Small intestine (tissue), 16 donors: Measurements from ENCODE around the gene NUP98. TPM values are rescaled to one million over a fixed set of nuclear protein-coding genes. Genes with fewer than 3 reads are reported as not detected.

Experiments
- DNase-seq, 2 donors: peaks; one replicate each; pipeline versions ENCODE4 v3.0.0 to v3.0.0-alpha.2; 2013
- FAIRE-seq: peaks from 2 replicates; lab custom pipeline; 2012; peaks lifted over from hg19 to GRCh38; lab: Jason Lieb, UNC
- H3K27ac ChIP-seq, 3 donors: one replicate each; pipeline ENCODE4 v1.5.1; 2013; ENCODE audit warnings: low read length in 2 of 3, mild to moderate bottlenecking in 2 of 3, control low read depth in 1 of 3, inconsistent platforms in 1 of 3, low read depth in 1 of 3, moderate library complexity in 1 of 3
- H3K27me3 ChIP-seq, 3 donors: one replicate each; pipeline ENCODE4 v1.6.1; 2013; ENCODE audit warnings: low read length in 3 of 3, inconsistent platforms in 1 of 3; ENCODE audit not compliant: control insufficient read depth in 3 of 3, insufficient read depth in 3 of 3
- H3K36me3 ChIP-seq, 3 donors: one replicate each; pipeline ENCODE4 v1.6.1; 2013; ENCODE audit warnings: low read length in 3 of 3, inconsistent platforms in 1 of 3, low read depth in 1 of 3, mild to moderate bottlenecking in 1 of 3, moderate library complexity in 1 of 3; ENCODE audit not compliant: control insufficient read depth in 3 of 3, insufficient read depth in 2 of 3
- H3K4me1 ChIP-seq, 3 donors: one replicate each; pipeline ENCODE4 v1.6.1; 2013; ENCODE audit warnings: low read length in 2 of 3, inconsistent platforms in 1 of 3, low read depth in 1 of 3, mild to moderate bottlenecking in 1 of 3, moderate library complexity in 1 of 3; ENCODE audit not compliant: control insufficient read depth in 3 of 3, insufficient read depth in 2 of 3
- H3K4me3 ChIP-seq, 3 donors: one replicate each; pipeline ENCODE4 v1.5.1; 2013; ENCODE audit warnings: low read length in 3 of 3, control low read depth in 1 of 3, inconsistent platforms in 1 of 3, low read depth in 1 of 3, mild to moderate bottlenecking in 1 of 3, moderate library complexity in 1 of 3
- H3K9me3 ChIP-seq, 2 donors: one replicate each; pipeline ENCODE4 v1.6.1; 2013; ENCODE audit warnings: low read depth in 1 of 2, low read length in 1 of 2; ENCODE audit not compliant: control insufficient read depth in 2 of 2, insufficient read depth in 1 of 2
- WGBS, 3 donors: extraction: QIAGEN DNeasy Blood & Tissue Kit; methylation state at CpG; one replicate each; pipeline ENCODE4 v1.1.7; 2013; 5-methylcytosine and 5-hydroxymethylcytosine counted together
- long read RNA-seq, 10 donors: transcript quantifications; one replicate each; lab custom pipeline, GENCODE V29; 2026
- polyA plus RNA-seq, 4 donors: library from polyadenylated mRNA; stranded (reverse) in 3 of 4; unstranded in 1 of 4; fragments of 200-250 nt in 3 of 4; fragments of 120-200 nt in 1 of 4; gene quantifications; one replicate each; pipeline versions ENCODE4 v1.2.1 to v1.2.3, GENCODE V29; 2013
- donor health status: healthy with polysubstance abuse.
- donor health status: control.
- donor health status: control.
- donor health status: Bipolar disorder and iron deficiency.
- donor health status: healthy.

The NUP98 gene
- polyA plus RNA-seq = 10 to 100 TPM; 14.1 to 53.1 (median 24.4) TPM
- long read RNA-seq, donor 1, partial matches to known transcripts = 19 of 22 reads
- long read RNA-seq, donor 1, other reads (novel, unspliced or antisense) = 0 of 22 reads
- long read RNA-seq, donor 2 = 0 reads
- long read RNA-seq, donor 3, partial matches to known transcripts = 5 of 6 reads
- long read RNA-seq, donor 3, other reads (novel, unspliced or antisense) = 0 of 6 reads
- long read RNA-seq, donor 4 = 0 reads
- long read RNA-seq, donor 5 = 0 reads
- long read RNA-seq, donor 6, partial matches to known transcripts = 0 of 1 reads
- long read RNA-seq, donor 6, other reads (novel, unspliced or antisense) = 0 of 1 reads
- long read RNA-seq, donor 7 = 0 reads
- long read RNA-seq, donor 8 = 0 reads
- long read RNA-seq, donor 9 = 0 reads
- long read RNA-seq, donor 10, partial matches to known transcripts = 11 of 12 reads
- long read RNA-seq, donor 10, other reads (novel, unspliced or antisense) = 0 of 12 reads

- FAIRE-seq (no peak), DNase-seq (peak; percentile 100)
- Histone ChIP-seq H3K36me3 (peaks cover 2 to 23% (median 4%) of the 10 kb centered on the region in 3 donors), H3K4me1 (peaks cover 0 to 30% (median 8%) of the 10 kb centered on the region in 3 donors), H3K27me3 (no peaks in the 10 kb centered on the region), H3K27ac (peak within 1 kb of the TSS; percentile 95 to 98 (median 95)), H3K4me3 (peak within 1 kb of the TSS; percentile 72 to 96 (median 83)), H3K9me3 (no peaks in the 10 kb centered on the region)
- WGBS, 3 donors = 0% methylated on average over 70 to 86 of the region's 86 CpGs
These were observed at the start of gene NUP98 for GRCh38 chr11:3797329-3798090. NUP98 (minus strand) TSS chr11:3797554; CDS start chr11:3782117, 15,437 bp downstream.

GRCh38 chr11:3845670-3846069 lies 48.3 kb upstream of the NUP98 start:
- DNase-seq = no peak
- WGBS, 3 donors = 79 to 87% (median 83%) methylated on average over 3 of the region's 3 CpGs
- Histone ChIP-seq H3K27ac (no peak overlapping the region), H3K9me3 (peaks cover 0 to 10% of the 10 kb centered on the region in 2 donors), H3K36me3 (no peaks in the 10 kb centered on the region), H3K4me1 (peaks cover 0 to 3% (median 0%) of the 10 kb centered on the region in 3 donors), H3K27me3 (no peaks in the 10 kb centered on the region), H3K4me3 (no peak overlapping the region)
- no peak for FAIRE-seq

DNA sequence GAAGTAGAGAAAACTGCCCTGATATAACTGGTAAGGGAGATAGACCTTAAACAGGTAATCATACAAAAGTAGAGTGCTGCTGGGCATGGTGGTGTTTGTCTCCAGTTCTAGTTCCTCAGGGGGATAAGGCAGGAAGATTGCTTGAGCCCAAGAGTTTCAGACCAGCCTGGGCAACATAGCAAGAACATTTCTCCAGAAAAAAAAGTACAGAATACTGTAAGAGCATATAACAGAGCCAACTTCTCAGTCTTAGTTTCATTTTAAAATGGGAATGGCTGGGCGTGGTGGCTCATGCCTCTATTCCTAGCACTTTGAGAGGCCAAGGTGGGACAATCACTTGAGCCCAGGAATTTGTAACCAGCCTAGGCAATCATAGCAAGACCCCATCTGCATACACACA lies 47.9 kb upstream of the NUP98 start:
- H3K9me3 ChIP-seq = peaks cover 0 to 10% of the 10 kb centered on the region in 2 donors
- DNase-seq (no peak), FAIRE-seq (no peak)
- H3K27ac ChIP-seq = no peak overlapping the region
- WGBS, 3 donors = 69 to 88% (median 81%) methylated on average over 1 of the region's 1 CpG
- no peaks in the 10 kb centered on the region for H3K36me3 ChIP-seq
- no peaks in the 10 kb centered on the region for H3K27me3 ChIP-seq
- H3K4me3 ChIP-seq = no peak overlapping the region
- peaks cover 0 to 3% (median 0%) of the 10 kb centered on the region in 3 donors for H3K4me1 ChIP-seq

DNA sequence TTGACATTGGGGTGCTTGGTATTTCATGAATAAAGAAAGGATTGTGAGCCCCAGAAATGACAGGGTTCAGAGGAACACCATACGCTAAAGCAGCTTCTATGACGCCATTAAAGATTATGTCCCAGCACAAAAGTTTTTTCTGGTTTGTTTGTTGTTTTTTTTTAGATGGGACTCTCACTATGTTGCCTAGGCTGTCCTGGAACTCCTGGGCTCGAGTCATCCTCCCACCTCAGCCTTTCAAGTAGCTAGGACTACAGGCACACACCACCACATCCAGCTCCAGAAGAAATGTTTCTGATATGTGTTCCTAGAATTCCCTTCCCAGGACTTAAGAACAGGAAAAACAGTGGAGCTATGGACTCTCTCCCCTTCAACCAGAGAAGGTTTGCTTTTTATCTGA lies 46.0 kb upstream of the NUP98 start:
- Histone ChIP-seq H3K4me1 (peaks cover 3 to 7% (median 5%) of the 10 kb centered on the region in 3 donors), H3K27me3 (no peaks in the 10 kb centered on the region), H3K36me3 (no peaks in the 10 kb centered on the region), H3K27ac (no peak overlapping the region), H3K4me3 (no peak overlapping the region), H3K9me3 (peaks cover 0 to 10% of the 10 kb centered on the region in 2 donors)
- DNase-seq (no peak), FAIRE-seq (no peak)
- 89 to 96% (median 91%) methylated on average over 3 of the region's 3 CpGs for WGBS, 3 donors

- peaks cover 13 to 16% (median 16%) of the 10 kb centered on the region in 3 donors for H3K4me1 ChIP-seq
- WGBS, 3 donors = 21 to 33% (median 21%) methylated on average over 30 to 44 of the region's 44 CpGs
- peaks cover 0 to 10% of the 10 kb centered on the region in 2 donors for H3K9me3 ChIP-seq
- peaks cover 0 to 4% (median 0%) of the 10 kb centered on the region in 3 donors for H3K36me3 ChIP-seq
- H3K27me3 ChIP-seq = no peaks in the 10 kb centered on the region
- H3K27ac ChIP-seq = peak overlapping the region; percentile 84 to 98 (median 96)
- FAIRE-seq (no peak), DNase-seq (peak; percentile 86 to 95)
- H3K4me3 ChIP-seq = peak overlapping the region; percentile 76 to 92 (median 82)
These were observed 44.3 kb upstream of the NUP98 start for GRCh38 chr11:3841426-3842350.

DNA sequence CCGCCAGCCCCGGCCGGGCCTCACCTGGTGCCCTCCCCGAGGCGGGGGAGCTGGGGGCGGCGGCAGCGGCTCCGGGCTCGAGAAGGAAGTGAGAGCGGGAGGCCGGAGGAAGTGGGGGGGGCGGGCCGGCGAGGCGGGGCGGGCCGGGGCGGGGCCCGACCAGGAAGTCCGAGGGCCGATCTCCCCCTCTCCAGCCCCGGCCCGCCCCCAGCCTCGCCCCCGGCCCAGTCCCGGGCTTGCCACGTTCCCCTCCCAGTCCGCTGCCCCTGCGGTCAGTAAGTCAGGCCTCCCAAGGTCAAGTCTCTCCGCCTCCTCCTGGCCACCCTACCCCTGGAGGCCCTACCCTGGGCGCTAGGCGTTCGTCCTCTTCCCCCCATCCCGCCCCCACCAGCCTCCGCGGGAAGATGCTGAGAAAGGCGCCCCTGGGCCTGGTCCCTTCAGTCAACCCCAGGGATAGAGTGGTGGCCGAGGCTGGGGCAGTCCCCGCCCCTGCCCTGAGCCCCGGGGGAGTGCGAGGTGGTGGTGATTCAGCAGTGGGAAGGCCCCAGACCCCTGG lies 43.6 kb upstream of the NUP98 start, which contains the start of gene RHOG:
Gene RHOG, minus strand, starts transcription at position 90 of the 556 bp plus-strand sequence. CDS start 12,821 bp downstream, outside the sequence.
- DNase-seq (peak; percentile 82 to 83), FAIRE-seq (no peak)
- H3K27ac ChIP-seq = peak within 1 kb of the TSS; percentile 94 to 98 (median 96)
- H3K27me3 ChIP-seq = no peaks in the 10 kb centered on the region
- H3K4me1 ChIP-seq = peaks cover 13 to 20% (median 16%) of the 10 kb centered on the region in 3 donors
- WGBS, 3 donors = 0% methylated on average over 18 to 39 of the region's 42 CpGs
- peaks cover 0 to 6% (median 0%) of the 10 kb centered on the region in 3 donors for H3K36me3 ChIP-seq
- peaks cover 0 to 10% of the 10 kb centered on the region in 2 donors for H3K9me3 ChIP-seq
- peak within 1 kb of the TSS; percentile 76 to 92 (median 82) for H3K4me3 ChIP-seq

GRCh38 chr11:3840004-3840869 lies 42.9 kb upstream of the NUP98 start:
- FAIRE-seq (no peak), DNase-seq (peak; percentile 21 to 89)

More at GRCh38 chr11:3840004-3840869, 42.9 kb upstream of the NUP98 start:
- Histone ChIP-seq H3K4me3 (peak overlapping the region; percentile 76 to 92 (median 82)), H3K27me3 (no peaks in the 10 kb centered on the region), H3K36me3 (peaks cover 0 to 8% (median 0%) of the 10 kb centered on the region in 3 donors), H3K27ac (peak overlapping the region; percentile 80 to 94 (median 91)), H3K4me1 (peaks cover 19 to 26% (median 23%) of the 10 kb centered on the region in 3 donors), H3K9me3 (peaks cover 0 to 10% of the 10 kb centered on the region in 2 donors)
- WGBS, 3 donors = 2 to 3% (median 2%) methylated on average over 32 to 46 of the region's 46 CpGs
